Measurements from ENCODE around the gene ATP6V1B1. TPM values are rescaled to one million over a fixed set of nuclear protein-coding genes. Genes with fewer than 3 reads are reported as not detected.
"Not testable (repeated sequence)": the region's sequence is repeated elsewhere in the genome, so short reads cannot be mapped to it uniquely, and the experiment has no call there.

Gene ATP6V1B1
- total RNA-seq, 1 donor from 2014 or later, result 6.3 TPM

DNA sequence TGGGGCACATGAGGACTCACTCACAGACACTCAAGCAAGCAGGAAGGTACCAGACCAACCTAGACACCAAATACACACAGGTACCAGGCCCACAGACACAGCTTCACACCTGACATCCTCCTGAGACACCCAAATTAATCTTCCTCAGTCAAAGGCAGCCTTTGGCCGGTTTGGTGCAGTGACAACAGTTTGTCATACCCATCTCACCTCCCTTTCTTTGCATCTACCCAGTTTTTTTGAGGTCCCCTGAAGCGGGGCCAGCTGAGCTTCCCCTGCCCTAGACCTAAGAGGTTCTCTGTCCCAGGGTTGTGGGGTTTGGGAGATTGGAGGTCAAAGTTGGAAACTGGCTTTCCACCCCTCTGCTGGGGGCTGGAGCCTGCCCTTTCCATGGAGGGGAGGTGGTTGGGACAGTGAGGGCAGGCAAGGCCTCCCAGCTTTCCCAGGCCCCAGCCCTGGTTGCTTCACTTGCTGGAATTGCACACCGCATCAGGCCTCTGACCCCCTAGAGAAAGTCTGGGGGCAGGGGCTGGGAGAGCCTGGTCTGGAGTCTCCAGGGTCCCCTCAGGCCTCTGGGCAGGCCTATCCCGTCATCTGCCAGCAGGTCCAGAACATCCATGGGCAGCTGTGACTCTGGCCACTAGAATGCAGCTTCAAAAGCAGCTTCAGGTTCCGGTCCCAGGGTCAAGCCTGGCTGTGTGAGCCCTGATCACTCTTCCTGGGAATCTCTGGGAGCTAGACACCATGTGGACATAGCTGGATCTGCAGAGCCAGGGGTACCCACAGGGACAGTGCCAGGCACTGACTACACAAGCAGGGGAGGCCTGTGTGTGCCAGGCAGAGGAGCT, 71.5 kb downstream of the ATP6V1B1 start:
- H3K27me3 Mint-ChIP-seq, result peaks cover 28% of the 10 kb centered on the region
- no peaks in the 10 kb centered on the region for H3K9me3 Mint-ChIP-seq
- no peaks in the 10 kb centered on the region for H3K36me3 Mint-ChIP-seq
- H3K27ac Mint-ChIP-seq, result no peak overlapping the region
- no peak overlapping the region for H3K4me3 Mint-ChIP-seq
- no peaks in the 10 kb centered on the region for H3K4me1 Mint-ChIP-seq (ENCODE audit: unreplicated experiment)
- no peak for DNase-seq (ENCODE audit: extremely low spot score, unreplicated experiment)
- TF ChIP-seq CTCF (conservative IDR thresholded peaks at IDR 0.05), result no peak

- H3K36me3 Mint-ChIP-seq, result no peaks in the 10 kb centered on the region
- TF ChIP-seq CTCF (conservative IDR thresholded peaks at IDR 0.05), result no peak
- H3K27ac Mint-ChIP-seq, result no peak overlapping the region
- peaks cover 30% of the 10 kb centered on the region for H3K27me3 Mint-ChIP-seq
- H3K4me1 Mint-ChIP-seq (ENCODE audit: unreplicated experiment), result no peaks in the 10 kb centered on the region
- H3K4me3 Mint-ChIP-seq, result no peak overlapping the region
- no peak for DNase-seq (ENCODE audit: extremely low spot score, unreplicated experiment)
- no peaks in the 10 kb centered on the region for H3K9me3 Mint-ChIP-seq
Observed at GRCh38 chr2:71008342-71008741, 72.6 kb downstream of the ATP6V1B1 start.

DNA sequence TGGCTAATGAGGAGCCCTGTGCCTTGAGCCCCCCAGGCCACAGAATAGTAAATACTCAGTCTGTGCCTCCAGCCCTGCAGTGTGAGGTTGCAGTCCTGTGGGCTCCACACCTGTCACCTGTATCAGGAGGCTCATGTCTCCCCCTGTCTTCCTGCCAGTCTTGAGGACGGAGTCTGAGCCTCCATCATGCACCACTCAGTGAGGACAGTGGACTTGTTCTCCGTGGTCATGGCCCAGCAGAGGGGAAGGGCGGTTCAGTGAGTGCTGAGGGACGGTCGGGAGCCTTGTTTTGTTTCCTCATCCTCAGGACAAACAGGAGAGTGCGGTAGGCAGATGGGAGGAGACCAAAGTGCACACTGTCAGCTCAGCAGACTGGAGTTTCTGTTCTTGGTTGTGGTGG, 76.1 kb downstream of the ATP6V1B1 start:
- not testable (repeated sequence) for H3K4me3 Mint-ChIP-seq; DNase-seq (ENCODE audit: extremely low spot score, unreplicated experiment)

More for the DNA sequence above, 76.1 kb downstream of the ATP6V1B1 start:
- not testable (repeated sequence) for H3K9me3 Mint-ChIP-seq; H3K36me3 Mint-ChIP-seq; H3K4me1 Mint-ChIP-seq (ENCODE audit: unreplicated experiment); H3K27ac Mint-ChIP-seq
- H3K27me3 Mint-ChIP-seq, result peaks cover 24% of the 10 kb centered on the region

Other genes with a start within 250 kb of the ATP6V1B1 start
- 1.6 and 5.0 TPM in 2 replicates for gene ADD2, start 167.7 kb upstream of the ATP6V1B1 start, total RNA-seq (ENCODE audit: low replicate concordance)
- not detected in 2 replicates for gene FIGLA, start 145.3 kb upstream of the ATP6V1B1 start, total RNA-seq (ENCODE audit: low replicate concordance)
- gene CLEC4F, start 115.3 kb upstream of the ATP6V1B1 start, total RNA-seq (ENCODE audit: low replicate concordance), result not detected in 2 replicates
- gene CD207, start 100.1 kb upstream of the ATP6V1B1 start, total RNA-seq (ENCODE audit: low replicate concordance), result not detected in 2 replicates
- 1.2 and 1.3 TPM in 2 replicates for gene VAX2, start 35.3 kb upstream of the ATP6V1B1 start, total RNA-seq (ENCODE audit: low replicate concordance)
- 0.55 and 0.72 TPM in 2 replicates for gene ANKRD53, start 42.7 kb downstream of the ATP6V1B1 start, total RNA-seq (ENCODE audit: low replicate concordance)
- 46.1 and 50.0 TPM in 2 replicates for gene TEX261, start 59.0 kb downstream of the ATP6V1B1 start, total RNA-seq (ENCODE audit: low replicate concordance)
- 102 and 139 TPM in 2 replicates for gene NAGK, start 132.7 kb downstream of the ATP6V1B1 start, total RNA-seq (ENCODE audit: low replicate concordance)
- 16.5 and 20.3 TPM in 2 replicates for gene MCEE, start 194.3 kb downstream of the ATP6V1B1 start, total RNA-seq (ENCODE audit: low replicate concordance)
- 40.2 and 41.7 TPM in 2 replicates for gene MPHOSPH10, start 194.7 kb downstream of the ATP6V1B1 start, total RNA-seq (ENCODE audit: low replicate concordance)